ENCODE results near the gene CHRM4. TPM values are rescaled to one million over a fixed set of nuclear protein-coding genes. Genes with fewer than 3 reads are reported as not detected.

Gene CHRM4
- total and polyA plus RNA-seq, 2 of the 13 experiments (the other 11 are each of a cell fraction or from before 2014, with no cell fraction given), result 0.13 to 0.21 TPM

DNA sequence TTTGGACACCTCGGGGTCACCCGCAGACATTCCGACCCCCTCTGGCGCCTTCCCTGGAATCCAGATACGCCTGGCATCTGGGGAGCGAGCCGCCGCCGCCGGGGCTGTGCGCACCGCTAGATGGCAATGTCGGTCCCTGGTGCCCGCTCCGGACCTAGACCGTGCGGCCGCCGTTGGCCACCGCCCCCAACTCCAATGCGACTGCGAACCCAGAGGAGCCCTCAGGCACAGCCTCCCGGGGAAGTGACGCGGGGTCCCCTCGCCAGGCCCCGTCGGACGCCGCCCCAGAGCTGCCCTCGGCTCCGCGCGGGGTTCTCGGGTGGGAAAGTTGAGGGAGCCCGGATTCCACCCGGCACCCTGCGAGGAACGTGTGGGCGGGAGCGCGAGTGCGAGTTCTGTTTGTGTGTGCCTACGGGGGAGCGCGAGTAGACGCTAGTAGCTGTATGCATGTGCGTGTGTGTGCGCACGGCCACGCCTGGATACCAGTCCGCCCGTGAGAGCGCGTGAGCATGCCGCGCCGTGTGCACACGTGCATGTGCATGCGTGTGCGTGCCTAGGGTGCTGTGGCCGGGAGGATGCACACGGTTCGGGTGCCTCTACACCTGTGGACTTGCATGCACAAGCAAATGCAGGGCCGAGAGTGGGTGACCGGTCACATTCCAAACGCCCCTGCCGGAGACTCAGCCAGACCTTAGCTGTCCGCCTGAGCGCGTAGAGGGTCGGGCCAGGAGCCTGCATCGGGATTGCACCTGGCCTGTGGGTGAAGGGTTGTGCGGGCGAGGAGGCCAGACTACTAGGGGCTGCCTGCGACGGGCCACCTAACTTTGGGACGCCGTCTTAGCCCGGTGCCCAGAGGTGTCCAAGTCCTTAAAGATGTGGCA, 1.9 kb downstream of the CHRM4 start (continued):
- TF ChIP-seq, protein P1, sequence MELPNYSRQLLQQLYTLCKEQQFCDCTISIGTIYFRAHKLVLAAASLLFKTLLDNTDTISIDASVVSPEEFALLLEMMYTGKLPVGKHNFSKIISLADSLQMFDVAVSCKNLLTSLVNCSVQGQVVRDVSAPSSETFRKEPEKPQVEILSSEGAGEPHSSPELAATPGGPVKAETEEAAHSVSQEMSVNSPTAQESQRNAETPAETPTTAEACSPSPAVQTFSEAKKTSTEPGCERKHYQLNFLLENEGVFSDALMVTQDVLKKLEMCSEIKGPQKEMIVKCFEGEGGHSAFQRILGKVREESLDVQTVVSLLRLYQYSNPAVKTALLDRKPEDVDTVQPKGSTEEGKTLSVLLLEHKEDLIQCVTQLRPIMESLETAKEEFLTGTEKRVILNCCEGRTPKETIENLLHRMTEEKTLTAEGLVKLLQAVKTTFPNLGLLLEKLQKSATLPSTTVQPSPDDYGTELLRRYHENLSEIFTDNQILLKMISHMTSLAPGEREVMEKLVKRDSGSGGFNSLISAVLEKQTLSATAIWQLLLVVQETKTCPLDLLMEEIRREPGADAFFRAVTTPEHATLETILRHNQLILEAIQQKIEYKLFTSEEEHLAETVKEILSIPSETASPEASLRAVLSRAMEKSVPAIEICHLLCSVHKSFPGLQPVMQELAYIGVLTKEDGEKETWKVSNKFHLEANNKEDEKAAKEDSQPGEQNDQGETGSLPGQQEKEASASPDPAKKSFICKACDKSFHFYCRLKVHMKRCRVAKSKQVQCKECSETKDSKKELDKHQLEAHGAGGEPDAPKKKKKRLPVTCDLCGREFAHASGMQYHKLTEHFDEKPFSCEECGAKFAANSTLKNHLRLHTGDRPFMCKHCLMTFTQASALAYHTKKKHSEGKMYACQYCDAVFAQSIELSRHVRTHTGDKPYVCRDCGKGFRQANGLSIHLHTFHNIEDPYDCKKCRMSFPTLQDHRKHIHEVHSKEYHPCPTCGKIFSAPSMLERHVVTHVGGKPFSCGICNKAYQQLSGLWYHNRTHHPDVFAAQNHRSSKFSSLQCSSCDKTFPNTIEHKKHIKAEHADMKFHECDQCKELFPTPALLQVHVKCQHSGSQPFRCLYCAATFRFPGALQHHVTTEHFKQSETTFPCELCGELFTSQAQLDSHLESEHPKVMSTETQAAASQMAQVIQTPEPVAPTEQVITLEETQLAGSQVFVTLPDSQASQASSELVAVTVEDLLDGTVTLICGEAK (IDR thresholded peaks at IDR 0.05), result no peak
- TF ChIP-seq, protein P1 (CRISPR knock-in tag; IDR thresholded peaks at IDR 0.05), result peak; percentile 65
- TF ChIP-seq ZMYM4 (CRISPR knock-in tag; IDR thresholded peaks at IDR 0.05), result no peak; the same call in 1 of the 2 replicates
- no peak for TF ChIP-seq TSC22D2 (CRISPR knock-in tag; IDR thresholded peaks at IDR 0.05; ENCODE audit: borderline replicate concordance)
- TF ChIP-seq, protein P2, sequence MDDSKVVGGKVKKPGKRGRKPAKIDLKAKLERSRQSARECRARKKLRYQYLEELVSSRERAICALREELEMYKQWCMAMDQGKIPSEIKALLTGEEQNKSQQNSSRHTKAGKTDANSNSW (CRISPR knock-in tag; IDR thresholded peaks at IDR 0.05; ENCODE audit: borderline replicate concordance), result no peak
- TF ChIP-seq ZKSCAN8 (CRISPR knock-in tag; IDR thresholded peaks at IDR 0.05; ENCODE audit: borderline replicate concordance), result no peak
- no peak for TF ChIP-seq HDAC2 (CRISPR knock-in tag; IDR thresholded peaks at IDR 0.05)
- TF ChIP-seq STAG1 (CRISPR knock-in tag; IDR thresholded peaks at IDR 0.05), result peak; percentile 82
- TF ChIP-seq, protein P3, sequence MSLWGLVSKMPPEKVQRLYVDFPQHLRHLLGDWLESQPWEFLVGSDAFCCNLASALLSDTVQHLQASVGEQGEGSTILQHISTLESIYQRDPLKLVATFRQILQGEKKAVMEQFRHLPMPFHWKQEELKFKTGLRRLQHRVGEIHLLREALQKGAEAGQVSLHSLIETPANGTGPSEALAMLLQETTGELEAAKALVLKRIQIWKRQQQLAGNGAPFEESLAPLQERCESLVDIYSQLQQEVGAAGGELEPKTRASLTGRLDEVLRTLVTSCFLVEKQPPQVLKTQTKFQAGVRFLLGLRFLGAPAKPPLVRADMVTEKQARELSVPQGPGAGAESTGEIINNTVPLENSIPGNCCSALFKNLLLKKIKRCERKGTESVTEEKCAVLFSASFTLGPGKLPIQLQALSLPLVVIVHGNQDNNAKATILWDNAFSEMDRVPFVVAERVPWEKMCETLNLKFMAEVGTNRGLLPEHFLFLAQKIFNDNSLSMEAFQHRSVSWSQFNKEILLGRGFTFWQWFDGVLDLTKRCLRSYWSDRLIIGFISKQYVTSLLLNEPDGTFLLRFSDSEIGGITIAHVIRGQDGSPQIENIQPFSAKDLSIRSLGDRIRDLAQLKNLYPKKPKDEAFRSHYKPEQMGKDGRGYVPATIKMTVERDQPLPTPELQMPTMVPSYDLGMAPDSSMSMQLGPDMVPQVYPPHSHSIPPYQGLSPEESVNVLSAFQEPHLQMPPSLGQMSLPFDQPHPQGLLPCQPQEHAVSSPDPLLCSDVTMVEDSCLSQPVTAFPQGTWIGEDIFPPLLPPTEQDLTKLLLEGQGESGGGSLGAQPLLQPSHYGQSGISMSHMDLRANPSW (CRISPR knock-in tag; IDR thresholded peaks at IDR 0.05; ENCODE audit: borderline replicate concordance), result no peak
- no peak for TF ChIP-seq ZNF24 (IDR thresholded peaks at IDR 0.05)
- TF ChIP-seq, protein P4, sequence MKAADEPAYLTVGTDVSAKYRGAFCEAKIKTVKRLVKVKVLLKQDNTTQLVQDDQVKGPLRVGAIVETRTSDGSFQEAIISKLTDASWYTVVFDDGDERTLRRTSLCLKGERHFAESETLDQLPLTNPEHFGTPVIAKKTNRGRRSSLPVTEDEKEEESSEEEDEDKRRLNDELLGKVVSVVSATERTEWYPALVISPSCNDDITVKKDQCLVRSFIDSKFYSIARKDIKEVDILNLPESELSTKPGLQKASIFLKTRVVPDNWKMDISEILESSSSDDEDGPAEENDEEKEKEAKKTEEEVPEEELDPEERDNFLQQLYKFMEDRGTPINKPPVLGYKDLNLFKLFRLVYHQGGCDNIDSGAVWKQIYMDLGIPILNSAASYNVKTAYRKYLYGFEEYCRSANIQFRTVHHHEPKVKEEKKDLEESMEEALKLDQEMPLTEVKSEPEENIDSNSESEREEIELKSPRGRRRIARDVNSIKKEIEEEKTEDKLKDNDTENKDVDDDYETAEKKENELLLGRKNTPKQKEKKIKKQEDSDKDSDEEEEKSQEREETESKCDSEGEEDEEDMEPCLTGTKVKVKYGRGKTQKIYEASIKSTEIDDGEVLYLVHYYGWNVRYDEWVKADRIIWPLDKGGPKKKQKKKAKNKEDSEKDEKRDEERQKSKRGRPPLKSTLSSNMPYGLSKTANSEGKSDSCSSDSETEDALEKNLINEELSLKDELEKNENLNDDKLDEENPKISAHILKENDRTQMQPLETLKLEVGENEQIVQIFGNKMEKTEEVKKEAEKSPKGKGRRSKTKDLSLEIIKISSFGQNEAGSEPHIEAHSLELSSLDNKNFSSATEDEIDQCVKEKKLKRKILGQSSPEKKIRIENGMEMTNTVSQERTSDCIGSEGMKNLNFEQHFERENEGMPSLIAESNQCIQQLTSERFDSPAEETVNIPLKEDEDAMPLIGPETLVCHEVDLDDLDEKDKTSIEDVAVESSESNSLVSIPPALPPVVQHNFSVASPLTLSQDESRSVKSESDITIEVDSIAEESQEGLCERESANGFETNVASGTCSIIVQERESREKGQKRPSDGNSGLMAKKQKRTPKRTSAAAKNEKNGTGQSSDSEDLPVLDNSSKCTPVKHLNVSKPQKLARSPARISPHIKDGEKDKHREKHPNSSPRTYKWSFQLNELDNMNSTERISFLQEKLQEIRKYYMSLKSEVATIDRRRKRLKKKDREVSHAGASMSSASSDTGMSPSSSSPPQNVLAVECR (CRISPR knock-in tag; IDR thresholded peaks at IDR 0.05; ENCODE audit: borderline replicate concordance), result peak; percentile 64; the same call in 1 of the 2 replicates
- TF ChIP-seq ZNF143 (CRISPR knock-in tag; IDR thresholded peaks at IDR 0.05), result no peak
